SK-N-SH treated with all-trans-retinoic acid at 6 μM for 48 hours (cell line): ENCODE results near the gene XIRP2.

Experiments
- ATAC-seq: fragments of 200-7000 bp; cut with Tn5 transposase; 3 replicates; pipeline ENCODE4 v1.9.1; 2020; ENCODE audit warnings: mild to moderate bottlenecking, moderate library complexity
- ARNTL ChIP-seq: fragments of 450-650 bp; formaldehyde crosslinking; IDR thresholded peaks from 2 replicates; pipeline ENCODE4 v1.5.0; 2020; ENCODE audit warnings: low read depth, mild to moderate bottlenecking, moderate library complexity, borderline replicate concordance
- CSDC2 ChIP-seq: fragments of 250-450 bp; sonication (Bioruptor Pico); IDR thresholded peaks from 2 replicates; pipeline ENCODE4 v1.5.0; 2020; ENCODE audit warnings: mild to moderate bottlenecking, moderate library complexity
- ESRRG ChIP-seq: fragments of 250-450 bp; sonication (Bioruptor Pico); IDR thresholded peaks from 2 replicates; pipeline ENCODE4 v1.6.1; 2021; ENCODE audit warnings: mild to moderate bottlenecking
- GLIS3 ChIP-seq: fragments of 250-450 bp; sonication (Bioruptor Pico); IDR thresholded peaks from 2 replicates; pipeline ENCODE4 v1.5.0; 2020; ENCODE audit warnings: mild to moderate bottlenecking, moderate library complexity
- ISL1 ChIP-seq: fragments of 250-450 bp; sonication (Bioruptor Pico); IDR thresholded peaks from 2 replicates; pipeline ENCODE4 v2.1.2; 2022; ENCODE audit warnings: mild to moderate bottlenecking, moderate library complexity
- OSR1 ChIP-seq: fragments of 250-450 bp; sonication (Bioruptor Pico); IDR thresholded peaks from 2 replicates; pipeline ENCODE4 v1.8.0; 2022; ENCODE audit warnings: moderate library complexity, mild to moderate bottlenecking, inconsistent platforms
- RARB ChIP-seq: fragments of 250-450 bp; sonication (Bioruptor Pico); IDR thresholded peaks from 2 replicates; pipeline ENCODE4 v1.8.0; 2021; ENCODE audit warnings: mild to moderate bottlenecking, moderate library complexity
- SNAI2 ChIP-seq: fragments of 250-450 bp; sonication (Bioruptor Pico); IDR thresholded peaks from 2 replicates; pipeline ENCODE4 v1.5.0; 2020; ENCODE audit warnings: mild to moderate bottlenecking, moderate library complexity
- TCF4 ChIP-seq: fragments of 250-450 bp; sonication (Bioruptor Pico); IDR thresholded peaks from 2 replicates; pipeline ENCODE4 v1.8.0; 2021; ENCODE audit warnings: mild to moderate bottlenecking, moderate library complexity, borderline replicate concordance
- TOX ChIP-seq: fragments of 250-450 bp; sonication (Bioruptor Pico); IDR thresholded peaks from 2 replicates; pipeline ENCODE4 v1.8.0; 2021; ENCODE audit warnings: mild to moderate bottlenecking, moderate library complexity, borderline replicate concordance
- ZFP30 ChIP-seq: fragments of 450-650 bp; formaldehyde crosslinking; IDR thresholded peaks from 2 replicates; pipeline ENCODE4 v1.5.0; 2022; ENCODE audit warnings: mild to moderate bottlenecking, moderate library complexity
- ZNF565 ChIP-seq: fragments of 450-650 bp; formaldehyde crosslinking; conservative IDR thresholded peaks from 2 replicates; pipeline ENCODE4 v1.5.0; 2020; ENCODE audit warnings: low read depth, mild to moderate bottlenecking, moderate library complexity
- ZNF8 ChIP-seq: fragments of 450-650 bp; formaldehyde crosslinking; IDR thresholded peaks from 2 replicates; pipeline ENCODE4 v1.5.0; 2020; ENCODE audit warnings: mild to moderate bottlenecking, moderate library complexity
- TF ChIP-seq, protein P1 (sequence below): fragments of 250-450 bp; sonication (Bioruptor Pico); IDR thresholded peaks from 2 replicates; pipeline ENCODE4 v1.5.0; 2020; ENCODE audit warnings: mild to moderate bottlenecking, moderate library complexity
- TF ChIP-seq, protein P2 (sequence below): fragments of 250-450 bp; sonication (Bioruptor Pico); IDR thresholded peaks from 2 replicates; pipeline ENCODE4 v1.8.0; 2020; ENCODE audit warnings: mild to moderate bottlenecking, moderate library complexity, borderline replicate concordance
- TF ChIP-seq, protein P3 (sequence below): fragments of 250-450 bp; sonication (Bioruptor Pico); IDR thresholded peaks from 2 replicates; pipeline ENCODE4 v1.5.1; 2020; ENCODE audit warnings: low read depth, mild to moderate bottlenecking, moderate library complexity

XIRP2 gene

DNA sequence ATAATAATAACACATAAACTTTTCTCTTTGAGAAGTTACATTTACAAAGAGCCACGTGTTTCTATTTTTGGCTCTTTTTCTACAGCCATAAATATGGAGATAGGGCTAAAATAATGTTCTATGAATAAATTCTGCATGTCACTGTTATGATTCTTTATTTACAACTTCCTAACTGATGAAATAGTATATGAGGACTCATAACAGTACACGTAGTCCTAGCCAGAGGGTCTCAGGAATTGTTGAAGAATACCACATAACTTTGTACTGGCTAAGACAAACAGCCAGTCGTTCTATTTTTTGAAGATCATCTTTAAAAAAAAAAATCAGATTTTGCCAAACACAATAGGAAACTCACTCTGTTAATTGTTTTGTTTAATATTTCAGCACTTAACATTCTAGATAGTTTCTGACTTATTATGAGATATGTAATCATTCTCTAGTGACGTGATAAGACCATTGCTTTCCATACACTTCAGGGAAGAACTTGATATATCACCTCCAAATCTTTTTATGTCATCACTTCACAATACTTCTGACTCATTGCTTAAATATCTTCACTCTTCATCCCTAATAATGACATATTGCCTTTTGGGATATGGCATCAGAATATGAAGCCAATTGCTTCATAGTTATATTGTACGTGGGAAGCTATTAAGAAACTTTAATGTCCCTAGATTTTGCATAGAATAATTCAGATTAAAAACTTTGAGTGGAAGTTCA lies 256.1 kb downstream of the XIRP2 start (continued):
- TF ChIP-seq, protein P1, sequence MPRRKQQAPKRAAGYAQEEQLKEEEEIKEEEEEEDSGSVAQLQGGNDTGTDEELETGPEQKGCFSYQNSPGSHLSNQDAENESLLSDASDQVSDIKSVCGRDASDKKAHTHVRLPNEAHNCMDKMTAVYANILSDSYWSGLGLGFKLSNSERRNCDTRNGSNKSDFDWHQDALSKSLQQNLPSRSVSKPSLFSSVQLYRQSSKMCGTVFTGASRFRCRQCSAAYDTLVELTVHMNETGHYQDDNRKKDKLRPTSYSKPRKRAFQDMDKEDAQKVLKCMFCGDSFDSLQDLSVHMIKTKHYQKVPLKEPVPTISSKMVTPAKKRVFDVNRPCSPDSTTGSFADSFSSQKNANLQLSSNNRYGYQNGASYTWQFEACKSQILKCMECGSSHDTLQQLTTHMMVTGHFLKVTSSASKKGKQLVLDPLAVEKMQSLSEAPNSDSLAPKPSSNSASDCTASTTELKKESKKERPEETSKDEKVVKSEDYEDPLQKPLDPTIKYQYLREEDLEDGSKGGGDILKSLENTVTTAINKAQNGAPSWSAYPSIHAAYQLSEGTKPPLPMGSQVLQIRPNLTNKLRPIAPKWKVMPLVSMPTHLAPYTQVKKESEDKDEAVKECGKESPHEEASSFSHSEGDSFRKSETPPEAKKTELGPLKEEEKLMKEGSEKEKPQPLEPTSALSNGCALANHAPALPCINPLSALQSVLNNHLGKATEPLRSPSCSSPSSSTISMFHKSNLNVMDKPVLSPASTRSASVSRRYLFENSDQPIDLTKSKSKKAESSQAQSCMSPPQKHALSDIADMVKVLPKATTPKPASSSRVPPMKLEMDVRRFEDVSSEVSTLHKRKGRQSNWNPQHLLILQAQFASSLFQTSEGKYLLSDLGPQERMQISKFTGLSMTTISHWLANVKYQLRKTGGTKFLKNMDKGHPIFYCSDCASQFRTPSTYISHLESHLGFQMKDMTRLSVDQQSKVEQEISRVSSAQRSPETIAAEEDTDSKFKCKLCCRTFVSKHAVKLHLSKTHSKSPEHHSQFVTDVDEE (CRISPR knock-in tag): no peak
- TF ChIP-seq ISL1 (CRISPR knock-in tag): peak; percentile 97
- no peak for TF ChIP-seq ESRRG (CRISPR knock-in tag)
- no peak for TF ChIP-seq ARNTL
- peak; percentile 32; the same call in 1 of the 2 replicates for TF ChIP-seq TOX
- no peak for TF ChIP-seq CSDC2 (CRISPR knock-in tag)
- TF ChIP-seq SNAI2 (CRISPR knock-in tag): no peak
- TF ChIP-seq, all 23 proteins: peak for 5

- ATAC-seq: no peak
- TF ChIP-seq RARB (CRISPR knock-in tag): no peak
These were observed 259.1 kb downstream of the XIRP2 start for GRCh38 chr2:167147271-167147941.

- TF ChIP-seq ZNF8 (CRISPR knock-in tag) (no peak), ZFP30 (CRISPR knock-in tag) (no peak), TCF4 (no peak), OSR1 (no peak), CSDC2 (CRISPR knock-in tag) (no peak), ESRRG (CRISPR knock-in tag) (no peak)
- TF ChIP-seq, protein P2, sequence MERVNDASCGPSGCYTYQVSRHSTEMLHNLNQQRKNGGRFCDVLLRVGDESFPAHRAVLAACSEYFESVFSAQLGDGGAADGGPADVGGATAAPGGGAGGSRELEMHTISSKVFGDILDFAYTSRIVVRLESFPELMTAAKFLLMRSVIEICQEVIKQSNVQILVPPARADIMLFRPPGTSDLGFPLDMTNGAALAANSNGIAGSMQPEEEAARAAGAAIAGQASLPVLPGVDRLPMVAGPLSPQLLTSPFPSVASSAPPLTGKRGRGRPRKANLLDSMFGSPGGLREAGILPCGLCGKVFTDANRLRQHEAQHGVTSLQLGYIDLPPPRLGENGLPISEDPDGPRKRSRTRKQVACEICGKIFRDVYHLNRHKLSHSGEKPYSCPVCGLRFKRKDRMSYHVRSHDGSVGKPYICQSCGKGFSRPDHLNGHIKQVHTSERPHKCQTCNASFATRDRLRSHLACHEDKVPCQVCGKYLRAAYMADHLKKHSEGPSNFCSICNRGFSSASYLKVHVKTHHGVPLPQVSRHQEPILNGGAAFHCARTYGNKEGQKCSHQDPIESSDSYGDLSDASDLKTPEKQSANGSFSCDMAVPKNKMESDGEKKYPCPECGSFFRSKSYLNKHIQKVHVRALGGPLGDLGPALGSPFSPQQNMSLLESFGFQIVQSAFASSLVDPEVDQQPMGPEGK (CRISPR knock-in tag): no peak
- TF ChIP-seq, protein P3, sequence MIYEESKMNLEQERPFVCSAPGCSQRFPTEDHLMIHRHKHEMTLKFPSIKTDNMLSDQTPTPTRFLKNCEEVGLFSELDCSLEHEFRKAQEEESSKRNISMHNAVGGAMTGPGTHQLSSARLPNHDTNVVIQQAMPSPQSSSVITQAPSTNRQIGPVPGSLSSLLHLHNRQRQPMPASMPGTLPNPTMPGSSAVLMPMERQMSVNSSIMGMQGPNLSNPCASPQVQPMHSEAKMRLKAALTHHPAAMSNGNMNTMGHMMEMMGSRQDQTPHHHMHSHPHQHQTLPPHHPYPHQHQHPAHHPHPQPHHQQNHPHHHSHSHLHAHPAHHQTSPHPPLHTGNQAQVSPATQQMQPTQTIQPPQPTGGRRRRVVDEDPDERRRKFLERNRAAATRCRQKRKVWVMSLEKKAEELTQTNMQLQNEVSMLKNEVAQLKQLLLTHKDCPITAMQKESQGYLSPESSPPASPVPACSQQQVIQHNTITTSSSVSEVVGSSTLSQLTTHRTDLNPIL (CRISPR knock-in tag): no peak
- ATAC-seq: no peak
These were observed 263.6 kb downstream of the XIRP2 start for GRCh38 chr2:167151894-167152293.

- no peak for TF ChIP-seq ZFP30 (CRISPR knock-in tag)
- no peak for TF ChIP-seq OSR1
- no peak for TF ChIP-seq ZNF565 (CRISPR knock-in tag)
- no peak for TF ChIP-seq ESRRG (CRISPR knock-in tag)
- no peak for TF ChIP-seq CSDC2 (CRISPR knock-in tag)
- TF ChIP-seq ZNF8 (CRISPR knock-in tag): no peak
- TF ChIP-seq, protein P2 (CRISPR knock-in tag): no peak
- TF ChIP-seq, protein P1 (CRISPR knock-in tag): no peak
- TF ChIP-seq RARB (CRISPR knock-in tag): no peak
- TF ChIP-seq GLIS3 (CRISPR knock-in tag): no peak
- no peak for TF ChIP-seq TCF4
- no peak for TF ChIP-seq ISL1 (CRISPR knock-in tag)
- no peak for ATAC-seq
These were observed 269.2 kb downstream of the XIRP2 start for GRCh38 chr2:167157523-167157922.
